Peyer's patch (tissue), 4 donors: Measurements from ENCODE around the gene HRH1.

Experiments used
- CTCF ChIP-seq, 6 experiments: fragments of 450-650 bp in 4 of 6; fragments of 200-600 bp in 2 of 6; sonication (generic) in 1 of 6; IDR thresholded peaks; one replicate each; pipeline ENCODE4 v1.5.1; 2017 to 2019; ENCODE audit warnings: antibody characterized with exemption in 6 of 6, mild to moderate bottlenecking in 3 of 6, moderate library complexity in 1 of 6
- POLR2A ChIP-seq, 2 donors: fragments of 450-650 bp; IDR thresholded peaks; one replicate each; pipeline ENCODE4 v1.5.1; 2017; ENCODE audit warnings: antibody characterized with exemption in 2 of 2, mild to moderate bottlenecking in 2 of 2, moderate library complexity in 2 of 2

GRCh38 chr3:11273891-11274291, 119.6 kb downstream of the HRH1 start:
- TF ChIP-seq POLR2A (IDR thresholded peaks at IDR 0.05) (no peak), CTCF (IDR thresholded peaks at IDR 0.05) (no peak)
